H1 (cell line): Measurements from ENCODE around the gene SRM. TPM values are rescaled to one million over a fixed set of nuclear protein-coding genes. Genes with fewer than 3 reads are reported as not detected.

Experiments
- CTCF ChIA-PET: fragments of 300-600 bp; sonication (Branson Sonifier 250); formaldehyde crosslinking; loops from one replicate; lab custom pipeline; 2021; ENCODE audit not compliant: partially characterized antibody; lab: Charles Lee
- POLR2A ChIA-PET: fragments of 300-600 bp; sonication (Branson Sonifier 250); formaldehyde crosslinking; loops from one replicate; lab custom pipeline; 2021; ENCODE audit warnings: inconsistent platforms; ENCODE audit not compliant: partially characterized antibody; lab: Charles Lee
- DNase-seq, 2 experiments: peaks; one replicate each; pipeline versions ENCODE4 v3.0.0 to v3.0.0-alpha.2; 2010 to 2022; ENCODE audit warnings: low spot score in 2 of 2, low read depth in 1 of 2, mixed read lengths in 1 of 2
- FAIRE-seq: peaks from 2 replicates; lab custom pipeline; 2011; peaks lifted over from hg19 to GRCh38; lab: Jason Lieb, UNC
- H2AFZ ChIP-seq: 2 replicates; pipeline ENCODE4 v1.8.1; 2012; ENCODE audit warnings: low read length, inconsistent platforms
- H2AK5ac ChIP-seq: 2 replicates; pipeline ENCODE4 v1.6.1; 2013; ENCODE audit warnings: low read depth, low read length
- H2BK120ac ChIP-seq: replicated peaks from 2 replicates; pipeline ENCODE3; 2013; ENCODE audit warnings: low read depth, low read length, inconsistent platforms
- H2BK12ac ChIP-seq: 2 replicates; pipeline ENCODE4 v1.6.1; 2013; ENCODE audit warnings: low read depth, low read length
- H2BK15ac ChIP-seq: 2 replicates; pipeline ENCODE4 v1.6.1; 2013; ENCODE audit warnings: low read length
- H2BK20ac ChIP-seq: 2 replicates; pipeline ENCODE4 v1.6.1; 2013; ENCODE audit warnings: low read length
- H2BK5ac ChIP-seq: 2 replicates; pipeline ENCODE4 v1.6.1; 2013; ENCODE audit warnings: low read depth, low read length
- H3K14ac ChIP-seq: 2 replicates; pipeline ENCODE4 v1.6.1; 2013; ENCODE audit warnings: inconsistent platforms; ENCODE audit not compliant: insufficient read length
- H3K18ac ChIP-seq: 2 replicates; pipeline ENCODE4 v1.6.1; 2013; ENCODE audit warnings: low read length; ENCODE audit errors: extremely low read depth
- H3K23ac ChIP-seq: 2 replicates; pipeline ENCODE4 v1.6.1; 2013; ENCODE audit warnings: inconsistent platforms; ENCODE audit not compliant: insufficient read length
- H3K23me2 ChIP-seq: 2 replicates; pipeline ENCODE4 v1.6.1; 2013; ENCODE audit warnings: low read depth, low read length
- H3K27ac ChIP-seq: 2 replicates; pipeline ENCODE4 v1.6.1; 2011; ENCODE audit warnings: low read depth, low read length, inconsistent platforms
- H3K27me3 ChIP-seq, 4 experiments: replicated peaks in 1 of 4; 1 replicate in 1 of 4; 2 replicates in 3 of 4; pipeline versions ENCODE4 v1.6.1 to v1.8.1; 2011 to 2013; ENCODE audit warnings: low read length in 3 of 4, mild to moderate bottlenecking in 3 of 4, inconsistent platforms in 2 of 4, mixed read lengths in 2 of 4, moderate library complexity in 1 of 4; ENCODE audit not compliant: control insufficient read depth in 3 of 4, insufficient read depth in 3 of 4; ENCODE audit errors: extremely low read depth in 1 of 4
- H3K36me3 ChIP-seq, 4 experiments: 2 replicates each; pipeline versions ENCODE4 v1.6.1 to v1.8.1; 2011 to 2013; ENCODE audit warnings: mild to moderate bottlenecking in 4 of 4, low read length in 3 of 4, moderate library complexity in 2 of 4, control low read depth in 1 of 4, inconsistent platforms in 1 of 4; ENCODE audit not compliant: insufficient read depth in 4 of 4, control insufficient read depth in 2 of 4
- H3K4ac ChIP-seq: replicated peaks from 2 replicates; pipeline ENCODE3; 2013; ENCODE audit warnings: low read length, low read depth, mixed read lengths, inconsistent platforms; ENCODE audit not compliant: insufficient read length
- H3K4me1 ChIP-seq, 4 experiments: replicated peaks in 1 of 4; 1 replicate in 1 of 4; 2 replicates in 3 of 4; pipeline versions ENCODE4 v1.6.1 to v1.8.1; 2011 to 2013; ENCODE audit warnings: low read length in 3 of 4, inconsistent platforms in 2 of 4, mixed read lengths in 1 of 4; ENCODE audit not compliant: insufficient read depth in 4 of 4, control insufficient read depth in 3 of 4
- H3K4me2 ChIP-seq, 2 experiments: 2 replicates each; pipeline versions ENCODE4 v1.6.1 to v1.8.1; 2011 to 2013; ENCODE audit warnings: low read depth in 2 of 2, low read length in 2 of 2, control low read depth in 1 of 2, inconsistent platforms in 1 of 2, mild to moderate bottlenecking in 1 of 2; ENCODE audit not compliant: insufficient read depth in 1 of 2
- H3K4me3 ChIP-seq, 4 experiments: fragments of 200-600, 300-600 bp in 1 of 4; sonication (generic), shearing (Covaris generic), sonication (Bioruptor Twin) in 1 of 4; 2 replicates each; pipeline versions ENCODE4 v1.5.1 to v1.8.1; 2011 to 2016; ENCODE audit warnings: low read length in 4 of 4, low read depth in 3 of 4, control low read depth in 2 of 4, inconsistent platforms in 2 of 4, mild to moderate bottlenecking in 2 of 4, mixed read lengths in 1 of 4, moderate library complexity in 1 of 4; ENCODE audit not compliant: insufficient read depth in 2 of 4; ENCODE audit errors: extremely low read depth in 1 of 4
- H3K56ac ChIP-seq: replicated peaks from 2 replicates; pipeline ENCODE3; 2013; ENCODE audit warnings: low read depth, mild to moderate bottlenecking, mixed read lengths, low read length, inconsistent platforms; ENCODE audit not compliant: insufficient read length
- H3K79me1 ChIP-seq: 2 replicates; pipeline ENCODE4 v1.6.1; 2013; ENCODE audit warnings: low read depth, low read length, control low read depth
- H3K79me2 ChIP-seq, 2 experiments: 2 replicates each; pipeline versions ENCODE4 v1.6.1 to v1.8.1; 2012 to 2013; ENCODE audit warnings: low read length in 2 of 2, mild to moderate bottlenecking in 2 of 2, inconsistent platforms in 1 of 2; ENCODE audit not compliant: insufficient read depth in 2 of 2, control insufficient read depth in 1 of 2
- H3K9ac ChIP-seq, 4 experiments: replicated peaks in 1 of 4; 1 replicate in 1 of 4; 2 replicates in 3 of 4; pipeline versions ENCODE4 v1.6.1 to v1.8.1; 2011 to 2013; ENCODE audit warnings: low read depth in 3 of 4, low read length in 3 of 4, control low read depth in 2 of 4, mild to moderate bottlenecking in 2 of 4, moderate library complexity in 2 of 4, inconsistent platforms in 1 of 4; ENCODE audit errors: extremely low read depth in 1 of 4
- H3K9me3 ChIP-seq, 2 experiments: 2 replicates each; pipeline versions ENCODE4 v1.6.1 to v1.8.1; 2012 to 2013; ENCODE audit warnings: mild to moderate bottlenecking in 2 of 2, moderate library complexity in 2 of 2, control low read depth in 1 of 2, inconsistent platforms in 1 of 2, low read depth in 1 of 2, low read length in 1 of 2, mixed read lengths in 1 of 2; ENCODE audit not compliant: insufficient read depth in 2 of 2
- H4K20me1 ChIP-seq, 2 experiments: replicated peaks in 1 of 2; 2 replicates each; pipeline versions ENCODE3 to v1.8.1; 2011 to 2013; ENCODE audit warnings: inconsistent platforms in 2 of 2, low read length in 2 of 2, mild to moderate bottlenecking in 1 of 2; ENCODE audit not compliant: insufficient read depth in 2 of 2, control insufficient read depth in 1 of 2
- H4K5ac ChIP-seq: 2 replicates; pipeline ENCODE4 v1.6.1; 2013; ENCODE audit warnings: low read length, low read depth, mixed read lengths, inconsistent platforms; ENCODE audit not compliant: insufficient read length
- H4K8ac ChIP-seq: 2 replicates; pipeline ENCODE4 v1.8.0; 2013; ENCODE audit warnings: mild to moderate bottlenecking, moderate library complexity, low read length, inconsistent platforms; ENCODE audit not compliant: insufficient read depth; ENCODE audit errors: extremely low read depth
- H4K91ac ChIP-seq: replicated peaks from 2 replicates; pipeline ENCODE3; 2013; ENCODE audit warnings: low read length, mixed read lengths, inconsistent platforms; ENCODE audit not compliant: insufficient read length
- ATF3 ChIP-seq: IDR thresholded peaks from 2 replicates; pipeline ENCODE4 v1.6.1; 2011; ENCODE audit warnings: low read depth, mild to moderate bottlenecking, low read length; ENCODE audit not compliant: insufficient read depth
- BACH1 ChIP-seq: IDR thresholded peaks from 2 replicates; pipeline ENCODE4 v1.6.1; 2012; ENCODE audit warnings: low read length, improper control_type of control experiment
- GTF2F1 ChIP-seq: IDR thresholded peaks from 2 replicates; pipeline ENCODE4 v1.6.1; 2012; ENCODE audit warnings: low read depth, low read length, improper control_type of control experiment, borderline replicate concordance
- HDAC2 ChIP-seq, 2 experiments: fragments of 300-600 bp in 1 of 2; sonication (generic) in 1 of 2; IDR thresholded peaks; 2 replicates each; pipeline ENCODE4 v1.6.1; 2011 to 2012; ENCODE audit warnings: low read depth in 2 of 2, low read length in 2 of 2, mild to moderate bottlenecking in 2 of 2, moderate library complexity in 2 of 2, borderline replicate concordance in 1 of 2, inconsistent platforms in 1 of 2
- HDAC6 ChIP-seq: IDR thresholded peaks from one replicate; pipeline ENCODE4 v1.7.1; 2012; ENCODE audit warnings: low read depth, mild to moderate bottlenecking, inconsistent platforms, low read length, moderate library complexity
- MAFK ChIP-seq: IDR thresholded peaks from 2 replicates; pipeline ENCODE4 v1.6.1; 2012; ENCODE audit warnings: low read depth, mild to moderate bottlenecking, improper control_type of control experiment, low read length
- MAX ChIP-seq: IDR thresholded peaks from 2 replicates; pipeline ENCODE4 v1.6.1; 2012; ENCODE audit warnings: inconsistent platforms
- POU5F1 ChIP-seq: IDR thresholded peaks from 2 replicates; pipeline ENCODE4 v1.6.1; 2011; ENCODE audit warnings: low read depth, mild to moderate bottlenecking, low read length, moderate library complexity
- RXRA ChIP-seq: IDR thresholded peaks from 2 replicates; pipeline ENCODE4 v1.6.1; 2011; ENCODE audit warnings: low read depth, mild to moderate bottlenecking, low read length, moderate library complexity; ENCODE audit not compliant: insufficient read depth
- SUZ12 ChIP-seq: fragments of 200-600 bp; sonication (generic); IDR thresholded peaks from 2 replicates; pipeline ENCODE4 v1.6.1; 2012; ENCODE audit warnings: mild to moderate bottlenecking, inconsistent platforms, low read length, moderate library complexity, mixed read lengths
- TAF1 ChIP-seq: IDR thresholded peaks from 2 replicates; pipeline ENCODE4 v1.6.1; 2011; ENCODE audit warnings: mild to moderate bottlenecking, low read depth, low read length
- TBP ChIP-seq: IDR thresholded peaks from 2 replicates; pipeline ENCODE4 v1.6.1; 2011; ENCODE audit warnings: low read depth, low read length, improper control_type of control experiment
- WGBS, 2 experiments: shearing (Covaris generic) in 1 of 2; methylation state at CpG; one replicate each; pipeline versions ENCODE4 v1.1.6 to v1.1.7; 2013 to 2015; ENCODE audit warnings: low lambda C conversion rate in 2 of 2, mixed read lengths in 2 of 2, inconsistent platforms in 1 of 2, low coverage in 1 of 2, missing lambda C conversion rate in 1 of 2; ENCODE audit not compliant: insufficient replicate concordance in 2 of 2, insufficient coverage in 1 of 2, insufficient read length in 1 of 2; ENCODE audit errors: extremely low coverage in 1 of 2, missing lambda C conversion rate in 1 of 2; 5-methylcytosine and 5-hydroxymethylcytosine counted together
- polyA plus RNA-seq, 7 experiments: library from polyadenylated mRNA; depleted of rRNA in 3 of 7; stranded (reverse) in 5 of 7; unstranded in 2 of 7; fragments of >200 nt in 5 of 7; fragments of 200-250 nt in 2 of 7; gene quantifications; 1 replicate in 5 of 7; 2 replicates in 1 of 7; 4 replicates in 1 of 7; pipeline versions ENCODE4 v1.2.1 to v1.2.3, GENCODE V29; 2011 to 2013; ENCODE audit warnings: missing spikeins in 2 of 7, mixed read lengths in 2 of 7
- total RNA-seq: library from RNA; stranded (reverse); fragmentation: NEBNext Ultra II Directional; extraction: Animal tissue kit (Norgen Biotek cat#: 25700); gene quantifications from 2 replicates; pipeline ENCODE4 v1.2.1, GENCODE V29; 2021

Gene SRM
- total and polyA plus RNA-seq, 2 of the 8 experiments (the other 6 are each of a cell fraction or from before 2014, with no cell fraction given) = 110 to 208 TPM

- 92% methylated on average over 10 of the region's 10 CpGs; no CpG with 5 or more reads in 1 of the 2 experiments for WGBS, 2 experiments
- no peak overlapping the region for H3K27ac ChIP-seq
- CTCF ChIA-PET = interaction anchor here (0.6 to 1.7 kb wide), 3 partner anchors 26 to 92 kb away, joined by 3 to 6 read pairs (median 3); no protein-coding TSS in a partner anchor
- H3K9ac ChIP-seq = no peak overlapping the region
- H4K91ac ChIP-seq = no peak overlapping the region
- peaks cover 0 to 11% (median 1%) of the 10 kb centered on the region in 4 experiments; a peak in 4 of 8 replicates for H3K36me3 ChIP-seq
- H3K4me1 ChIP-seq = peaks cover 0 to 4% (median 0%) of the 10 kb centered on the region in 4 experiments; a peak in 2 of 7 replicates
- no peak overlapping the region for H2AK5ac ChIP-seq
- no peak overlapping the region for H2BK5ac ChIP-seq
- no peaks in the 10 kb centered on the region for H3K23me2 ChIP-seq
- peaks cover 0 to 4% of the 10 kb centered on the region in 2 experiments for H4K20me1 ChIP-seq
- H2BK20ac ChIP-seq = no peak overlapping the region
- POLR2A ChIA-PET = interaction anchor here (0.6 to 3.2 kb wide), 13 partner anchors 10 to 614 kb away, joined by 3 to 20 read pairs (median 6); partner anchors contain the start of genes EXOSC10 and TARDBP
- no peak overlapping the region for H3K14ac ChIP-seq
- no peak overlapping the region for H2BK15ac ChIP-seq
- no peaks in the 10 kb centered on the region; a peak in 1 of 4 replicates for H3K9me3 ChIP-seq
- no peak overlapping the region for H3K4me3 ChIP-seq
- no peak overlapping the region for H3K4ac ChIP-seq
- H3K18ac ChIP-seq = no peak overlapping the region
- H4K8ac ChIP-seq = no peak overlapping the region
- H2BK12ac ChIP-seq = no peak overlapping the region; the same call in 1 of the 2 replicates
- H3K27me3 ChIP-seq = no peaks in the 10 kb centered on the region
- no peaks in the 10 kb centered on the region for H3K79me1 ChIP-seq
- DNase-seq (peak in 1 of 2 experiments; percentile 40), FAIRE-seq (no peak)
- H3K4me2 ChIP-seq = no peak overlapping the region
- H3K79me2 ChIP-seq = no peaks in the 10 kb centered on the region
- H4K5ac ChIP-seq = no peak overlapping the region
- H3K56ac ChIP-seq = no peak overlapping the region
- no peak overlapping the region for H2BK120ac ChIP-seq
- no peak overlapping the region for H3K23ac ChIP-seq
- no peak overlapping the region for H2AFZ ChIP-seq
- TF ChIP-seq GTF2F1 (no peak), MAFK (no peak), TAF1 (no peak), POU5F1 (no peak), HDAC2 (IDR thresholded peaks at IDR 0.05; ENCODE audit: borderline replicate concordance in 1 of 2, low read depth in 2 of 2, low read length in 2 of 2) (no peak), MAX (no peak), SUZ12 (no peak), TBP (no peak), ATF3 (no peak), BACH1 (no peak), RXRA (no peak), HDAC6 (no peak)
Measured at GRCh38 chr1:11031624-11032262, 28.1 kb downstream of the SRM start.
